Measurements from ENCODE around the gene TAB2. TPM values are rescaled to one million over a fixed set of nuclear protein-coding genes. Genes with fewer than 3 reads are reported as not detected.

TAB2 gene
- total RNA-seq, 1 experiment from 2014 or later: 56.2 TPM

DNA sequence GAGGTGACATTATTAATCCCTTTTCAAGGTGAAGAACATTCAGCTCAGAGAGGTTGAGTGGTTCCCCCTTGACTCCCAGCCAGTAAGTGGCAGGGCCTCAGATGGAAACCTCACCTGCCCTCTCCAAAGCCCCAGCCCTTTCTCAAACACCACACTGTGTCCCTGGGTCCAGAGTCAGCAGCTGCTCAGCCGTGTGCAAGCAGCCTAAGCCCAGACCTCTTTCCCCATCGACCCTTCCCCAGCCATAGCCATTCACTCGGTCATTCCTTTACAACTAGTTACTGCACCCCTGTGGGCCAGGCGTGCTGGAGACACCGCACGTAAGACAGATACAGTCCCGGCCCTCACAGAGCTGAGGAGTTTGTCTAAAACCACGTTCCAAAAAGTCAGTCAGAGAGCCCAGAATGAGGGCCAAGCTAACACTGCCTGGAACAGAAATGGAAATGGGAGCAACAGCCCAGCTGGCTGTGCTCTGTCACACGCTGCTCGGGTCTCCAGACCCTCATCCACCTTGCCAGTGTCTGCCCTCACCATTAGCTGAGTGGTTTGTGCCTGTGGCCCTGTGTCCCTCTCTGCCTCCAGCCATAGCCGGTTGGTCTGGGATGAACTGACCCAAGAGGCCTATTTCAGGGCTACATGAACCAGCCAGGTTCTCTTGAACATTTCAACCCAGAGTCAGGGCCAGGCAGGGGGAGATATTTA, 137.7 kb downstream of the TAB2 start:
- TF ChIP-seq CTCF (conservative IDR thresholded peaks at IDR 0.05): no peak
- Mint-ChIP-seq H3K27ac (no peak overlapping the region), H3K4me3 (no peak overlapping the region), H3K9me3 (no peaks in the 10 kb centered on the region), H3K36me3 (ENCODE audit: insufficient read depth in 1 of 3, low read depth in 3 of 3) (no peaks in the 10 kb centered on the region), H3K27me3 (ENCODE audit: low read depth) (peaks cover 45% of the 10 kb centered on the region), H3K4me1 (0 out of 4 replicates have a peak, but pooled peaks cover 0 to 2% of the 10 kb centered on the region in 2 experiments)
- WGBS (ENCODE audit: extremely low coverage, insufficient read length, low lambda C conversion rate): no CpG with 5 or more reads among the region's 11 CpGs
- Histone ChIP-seq H3K79me1 (ENCODE audit: insufficient read depth, low read depth, low read length, poor library complexity, severe bottlenecking) (no peaks in the 10 kb centered on the region), H2BK12ac (ENCODE audit: insufficient read length, low read depth, low read length) (no peak overlapping the region), H2BK15ac (ENCODE audit: low read depth, low read length) (no peak overlapping the region), H3K14ac (ENCODE audit: insufficient read depth, low read length) (no peak overlapping the region), H2AFZ (ENCODE audit: low read length) (no peak overlapping the region), H3K18ac (ENCODE audit: insufficient read length, low read depth, low read length) (no peak overlapping the region), H4K8ac (replicated peaks; ENCODE audit: insufficient read length, low read depth, low read length) (no peak overlapping the region), H3K27ac (ENCODE audit: insufficient read length, low read depth, low read length) (no peak overlapping the region), H2BK5ac (ENCODE audit: insufficient read length, low read length) (no peak overlapping the region), H3K56ac (ENCODE audit: insufficient read length, low read depth, low read length) (no peak overlapping the region), H3K4me1 (ENCODE audit: insufficient read depth, low read length) (no peaks in the 10 kb centered on the region), H3T11ph (ENCODE audit: low read length) (no peak overlapping the region), H3K9me3 (ENCODE audit: control insufficient read depth, low read depth, low read length) (no peaks in the 10 kb centered on the region), H3K23me2 (ENCODE audit: insufficient read length, low read depth, low read length, poor library complexity, severe bottlenecking) (peaks cover 6% of the 10 kb centered on the region), H3K79me2 (ENCODE audit: insufficient read depth, low read length) (no peaks in the 10 kb centered on the region), H4K91ac (ENCODE audit: insufficient read length, low read depth, low read length) (no peak overlapping the region), H3K4ac (ENCODE audit: low read depth, low read length) (no peak overlapping the region), H4K20me1 (ENCODE audit: control insufficient read depth, insufficient read depth, insufficient read length) (no peaks in the 10 kb centered on the region), H3K4me2 (ENCODE audit: insufficient read depth, insufficient read length, low read length) (no peak overlapping the region), H3K27me3 (ENCODE audit: insufficient read depth, low read length) (peaks cover 14% of the 10 kb centered on the region; the same call in 1 of the 2 replicates), H4K5ac (ENCODE audit: insufficient read length, low read depth, low read length) (no peak overlapping the region), H2BK120ac (ENCODE audit: low read depth, low read length, poor library complexity, severe bottlenecking) (no peak overlapping the region), H3K23ac (ENCODE audit: insufficient read length, low read depth, low read length) (no peak overlapping the region), H2BK20ac (ENCODE audit: low read depth, low read length, poor library complexity, severe bottlenecking) (no peak overlapping the region), H3K9ac (ENCODE audit: extremely low read depth, insufficient read length, low read length) (no peak overlapping the region), H2AK5ac (ENCODE audit: insufficient read length, low read length) (no peak overlapping the region)
- DNase-seq: no peak
